NCI-H524 treated with DMSO at 0.1 percent for 48 hours (cell line): ENCODE results near the gene HOOK2.
"Not testable (repeated sequence)": the region's sequence is repeated elsewhere in the genome, so short reads cannot be mapped to it uniquely, and the experiment has no call there.

Experiments
- DNase-seq: peaks from one replicate; lab custom pipeline; 2025; lab: John Stamatoyannopoulos, UW

Gene HOOK2

GRCh38 chr19:12720851-12721655, 54.3 kb downstream of the HOOK2 start:
- no peak for DNase-seq

- DNase-seq, result no peak
Measured at GRCh38 chr19:12720296-12720695, 55.1 kb downstream of the HOOK2 start.

- no peak for DNase-seq
Measured at GRCh38 chr19:12715929-12716328, 59.4 kb downstream of the HOOK2 start.

GRCh38 chr19:12715102-12715501, 60.2 kb downstream of the HOOK2 start:
- DNase-seq, result no peak

GRCh38 chr19:12713304-12713703, 62.0 kb downstream of the HOOK2 start:
- DNase-seq, result not testable (repeated sequence)
